GM23338 (cell line): ENCODE measurements around the gene PNPO. TPM values are rescaled to one million over a fixed set of nuclear protein-coding genes. Genes with fewer than 3 reads are reported as not detected.
A peak's percentile ranks its signal among the peaks of the same experiment; 100 is the strongest.

ENCODE experiments used
- ATAC-seq: fragments of 200-7000 bp; cut with Tn5 transposase; 3 replicates; pipeline ENCODE4 v1.9.1; 2020
- DNase-seq: peaks from one replicate; pipeline ENCODE4 v3.0.0-alpha.2; 2015; ENCODE audit warnings: low spot score
- H2AFZ ChIP-seq: fragments of 200-600 bp; sonication (generic); 2 replicates; pipeline ENCODE4 v1.8.0; 2016; ENCODE audit warnings: antibody characterized with exemption, mild to moderate bottlenecking, moderate library complexity
- H3F3A ChIP-seq: fragments of 200-600 bp; sonication (generic); replicated peaks from 2 replicates; pipeline ENCODE4 v1.8.0; 2017; ENCODE audit warnings: antibody characterized with exemption, mixed run types, low read depth
- H3K27ac ChIP-seq: fragments of 200-600 bp; sonication (generic); 2 replicates; pipeline ENCODE4 v1.6.1; 2016; ENCODE audit warnings: low read depth
- H3K27me3 ChIP-seq: fragments of 200-600 bp; sonication (generic); 2 replicates; pipeline ENCODE4 v1.8.0; 2016; ENCODE audit warnings: mild to moderate bottlenecking, mixed run types, moderate library complexity; ENCODE audit not compliant: insufficient read depth
- H3K36me3 ChIP-seq: fragments of 200-600 bp; sonication (generic); 2 replicates; pipeline ENCODE4 v1.8.0; 2016; ENCODE audit warnings: mild to moderate bottlenecking; ENCODE audit not compliant: insufficient read depth
- H3K4me1 ChIP-seq: fragments of 200-600 bp; sonication (generic); 2 replicates; pipeline ENCODE4 v1.8.0; 2016; ENCODE audit warnings: mild to moderate bottlenecking, moderate library complexity; ENCODE audit not compliant: insufficient read depth
- H3K4me2 ChIP-seq: fragments of 200-600 bp; sonication (generic); 2 replicates; pipeline ENCODE4 v1.7.1; 2017; ENCODE audit warnings: mixed run types
- H3K4me3 ChIP-seq: fragments of 200-600 bp; sonication (generic); 2 replicates; pipeline ENCODE4 v1.6.1; 2016; ENCODE audit warnings: mixed run types
- H3K79me2 ChIP-seq: fragments of 200-600 bp; sonication (generic); replicated peaks from 2 replicates; pipeline ENCODE4 v1.8.0; 2017; ENCODE audit warnings: mild to moderate bottlenecking; ENCODE audit not compliant: insufficient read depth
- H3K9me2 ChIP-seq: fragments of 200-600 bp; sonication (generic); 2 replicates; pipeline ENCODE4 v1.8.0; 2017; ENCODE audit not compliant: insufficient read depth
- H4K20me1 ChIP-seq: fragments of 200-600 bp; sonication (generic); replicated peaks from 2 replicates; pipeline ENCODE4 v1.8.0; 2017; ENCODE audit warnings: mild to moderate bottlenecking; ENCODE audit not compliant: insufficient read depth
- H3K27ac Mint-ChIP-seq: 2 replicates; pipeline ENCODE4 v1.8.0; 2020; ENCODE audit warnings: inconsistent platforms, mild to moderate bottlenecking, moderate library complexity, mixed read lengths
- H3K27me3 Mint-ChIP-seq: 3 replicates; pipeline ENCODE4 v1.8.0; 2022; ENCODE audit warnings: low read depth, mild to moderate bottlenecking, moderate library complexity, mixed read lengths, inconsistent platforms; ENCODE audit not compliant: insufficient read depth, poor library complexity
- H3K36me3 Mint-ChIP-seq: 3 replicates; pipeline ENCODE4 v1.8.0; 2021; ENCODE audit warnings: low read depth, mild to moderate bottlenecking, inconsistent platforms, moderate library complexity, mixed read lengths
- H3K4me1 Mint-ChIP-seq: 3 replicates; pipeline ENCODE4 v1.8.0; 2020; ENCODE audit warnings: mild to moderate bottlenecking, inconsistent platforms, mixed read lengths
- H3K4me3 Mint-ChIP-seq: 3 replicates; pipeline ENCODE4 v1.8.0; 2021; ENCODE audit warnings: moderate library complexity, mild to moderate bottlenecking, inconsistent platforms, mixed read lengths
- H3K9me3 Mint-ChIP-seq: 3 replicates; pipeline ENCODE4 v1.8.0; 2020; ENCODE audit warnings: moderate library complexity, mild to moderate bottlenecking, inconsistent platforms, mixed read lengths
- CREB1 ChIP-seq: fragments of 250-450 bp; sonication (Bioruptor Pico); IDR thresholded peaks from 2 replicates; pipeline ENCODE4 v1.5.0; 2020; ENCODE audit warnings: low read depth, mild to moderate bottlenecking, moderate library complexity
- ETS1 ChIP-seq: IDR thresholded peaks from 2 replicates; pipeline ENCODE4 v1.6.1; 2016; ENCODE audit warnings: antibody characterized with exemption
- EZH2 ChIP-seq: fragments of 200-600 bp; sonication (generic); IDR thresholded peaks from one replicate; pipeline ENCODE4 v1.8.0; 2017; ENCODE audit warnings: antibody characterized with exemption, mild to moderate bottlenecking, low read depth; ENCODE audit not compliant: unreplicated experiment
- EZH2phosphoT487 ChIP-seq: fragments of 200-600 bp; sonication (generic); IDR thresholded peaks from one replicate; pipeline ENCODE4 v1.8.1; 2018; ENCODE audit warnings: antibody characterized with exemption; ENCODE audit not compliant: unreplicated experiment
- JUNB ChIP-seq: IDR thresholded peaks from one replicate; pipeline ENCODE4 v1.6.1; 2016; ENCODE audit warnings: antibody characterized with exemption; ENCODE audit not compliant: unreplicated experiment
- NANOG ChIP-seq: IDR thresholded peaks from 2 replicates; pipeline ENCODE4 v1.6.1; 2016; ENCODE audit warnings: antibody characterized with exemption, borderline replicate concordance
- POLR2AphosphoS5 ChIP-seq: IDR thresholded peaks from 2 replicates; pipeline ENCODE4 v1.6.1; 2016; ENCODE audit warnings: antibody characterized with exemption, low read depth
- REST ChIP-seq: IDR thresholded peaks from one replicate; pipeline ENCODE4 v1.6.1; 2018; ENCODE audit warnings: antibody characterized with exemption; ENCODE audit not compliant: unreplicated experiment
- STAT1 ChIP-seq: IDR thresholded peaks from one replicate; pipeline ENCODE4 v1.6.1; 2016; ENCODE audit warnings: antibody characterized with exemption; ENCODE audit not compliant: unreplicated experiment
- ZNF114 ChIP-seq: fragments of 250-450 bp; sonication (Bioruptor Pico); IDR thresholded peaks from 2 replicates; pipeline ENCODE4 v1.5.0; 2020; ENCODE audit warnings: mild to moderate bottlenecking, moderate library complexity
- ZNF331 ChIP-seq: fragments of 250-450 bp; sonication (Bioruptor Pico); IDR thresholded peaks from 2 replicates; pipeline ENCODE4 v1.5.0; 2020; ENCODE audit warnings: low read depth, mild to moderate bottlenecking, moderate library complexity
- polyA plus RNA-seq: library from polyadenylated mRNA; unstranded; fragments of >200 nt; fragmentation: Nextera tagmentation; extraction: Ambion mirVana; gene quantifications from 2 replicates; pipeline ENCODE4 v1.2.1, GENCODE V29; 2016
- total RNA-seq: library from RNA; depleted of rRNA; stranded (reverse); fragments of >200 nt; shearing (Covaris generic); gene quantifications from 2 replicates; pipeline ENCODE4 v1.2.3, GENCODE V29; 2014
- TF ChIP-seq, protein P1 (sequence below), 2 experiments: fragments of 200-600 bp in 1 of 2; sonication (generic) in 1 of 2; conservative IDR thresholded peaks; 2 replicates each; pipeline versions ENCODE4 v1.5.1 to v1.6.1; 2016 to 2017; ENCODE audit warnings: antibody characterized with exemption in 2 of 2, low read depth in 2 of 2, mild to moderate bottlenecking in 2 of 2, moderate library complexity in 1 of 2
- TF ChIP-seq, protein P2 (sequence below): fragments of 250-450 bp; sonication (Bioruptor Pico); IDR thresholded peaks from 2 replicates; pipeline ENCODE4 v1.5.0; 2020; ENCODE audit warnings: mild to moderate bottlenecking, moderate library complexity

PNPO gene
- total and polyA plus RNA-seq, 2 experiments from 2014 or later = 5.0 to 12.7 TPM

DNA sequence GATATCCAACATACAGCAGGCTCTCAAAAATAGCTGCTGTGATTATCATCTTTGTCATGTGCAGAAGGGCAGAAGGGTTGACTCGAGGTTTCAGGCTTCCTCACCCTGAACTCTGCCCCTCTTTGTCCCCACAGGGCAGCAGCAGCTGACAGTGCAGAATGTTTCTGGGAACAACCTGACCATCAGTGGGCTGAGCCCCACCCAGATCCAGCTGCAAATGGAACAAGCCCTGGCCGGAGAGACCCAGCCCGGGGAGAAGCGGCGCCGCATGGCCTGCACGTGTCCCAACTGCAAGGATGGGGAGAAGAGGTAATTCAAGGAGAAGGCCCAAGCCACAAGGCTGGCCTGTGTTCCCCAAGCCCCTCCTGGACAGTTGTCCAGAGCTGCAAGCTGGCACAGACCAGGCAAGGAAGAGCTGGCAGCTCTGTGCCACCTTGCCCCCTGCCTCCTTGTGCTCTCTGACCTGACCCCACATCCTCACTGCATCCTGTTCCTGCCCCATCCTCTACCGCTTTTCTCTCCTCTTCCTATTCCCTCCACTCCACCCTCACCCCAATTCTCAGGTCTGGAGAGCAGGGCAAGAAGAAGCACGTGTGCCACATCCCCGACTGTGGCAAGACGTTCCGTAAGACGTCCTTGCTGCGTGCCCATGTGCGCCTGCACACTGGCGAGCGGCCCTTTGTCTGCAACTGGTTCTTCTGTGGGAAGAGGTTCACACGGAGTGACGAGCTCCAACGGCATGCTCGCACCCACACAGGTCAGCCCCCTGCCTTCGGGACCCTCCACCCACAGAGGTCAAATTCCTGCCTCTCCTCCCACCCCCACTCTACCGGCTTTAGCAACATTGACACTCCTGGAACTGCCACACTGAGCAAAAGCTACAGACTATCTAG is 16.3 kb upstream of the PNPO start:
- Histone ChIP-seq H4K20me1 (no peaks in the 10 kb centered on the region), H3K27ac (no peak overlapping the region), H3K4me3 (no peak overlapping the region), H3K36me3 (no peaks in the 10 kb centered on the region; the same call in 1 of the 2 replicates), H3K4me1 (no peaks in the 10 kb centered on the region), H3K79me2 (no peaks in the 10 kb centered on the region), H2AFZ (no peak overlapping the region), H3K4me2 (no peak overlapping the region), H3K9me2 (no peaks in the 10 kb centered on the region), H3K27me3 (no peaks in the 10 kb centered on the region), H3F3A (no peaks in the 10 kb centered on the region)
- no peak for DNase-seq
- no peaks in the 10 kb centered on the region for H3K4me1 Mint-ChIP-seq
- H3K36me3 Mint-ChIP-seq = peaks cover 20% of the 10 kb centered on the region
- no peak overlapping the region for H3K4me3 Mint-ChIP-seq
- peaks cover 6% of the 10 kb centered on the region for H3K27me3 Mint-ChIP-seq
- ATAC-seq = no peak
- peak overlapping the region; percentile 38; the same call in 1 of the 2 replicates for H3K27ac Mint-ChIP-seq
- H3K9me3 Mint-ChIP-seq = no peaks in the 10 kb centered on the region
- TF ChIP-seq REST (no peak), EZH2 (no peak), JUNB (no peak), STAT1 (no peak), CREB1 (CRISPR knock-in tag) (no peak), ETS1 (no peak), EZH2phosphoT487 (no peak), ZNF331 (CRISPR knock-in tag) (no peak), POLR2AphosphoS5 (no peak), ZNF114 (CRISPR knock-in tag) (no peak), NANOG (no peak)
- TF ChIP-seq, protein P1, sequence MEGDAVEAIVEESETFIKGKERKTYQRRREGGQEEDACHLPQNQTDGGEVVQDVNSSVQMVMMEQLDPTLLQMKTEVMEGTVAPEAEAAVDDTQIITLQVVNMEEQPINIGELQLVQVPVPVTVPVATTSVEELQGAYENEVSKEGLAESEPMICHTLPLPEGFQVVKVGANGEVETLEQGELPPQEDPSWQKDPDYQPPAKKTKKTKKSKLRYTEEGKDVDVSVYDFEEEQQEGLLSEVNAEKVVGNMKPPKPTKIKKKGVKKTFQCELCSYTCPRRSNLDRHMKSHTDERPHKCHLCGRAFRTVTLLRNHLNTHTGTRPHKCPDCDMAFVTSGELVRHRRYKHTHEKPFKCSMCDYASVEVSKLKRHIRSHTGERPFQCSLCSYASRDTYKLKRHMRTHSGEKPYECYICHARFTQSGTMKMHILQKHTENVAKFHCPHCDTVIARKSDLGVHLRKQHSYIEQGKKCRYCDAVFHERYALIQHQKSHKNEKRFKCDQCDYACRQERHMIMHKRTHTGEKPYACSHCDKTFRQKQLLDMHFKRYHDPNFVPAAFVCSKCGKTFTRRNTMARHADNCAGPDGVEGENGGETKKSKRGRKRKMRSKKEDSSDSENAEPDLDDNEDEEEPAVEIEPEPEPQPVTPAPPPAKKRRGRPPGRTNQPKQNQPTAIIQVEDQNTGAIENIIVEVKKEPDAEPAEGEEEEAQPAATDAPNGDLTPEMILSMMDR (conservative IDR thresholded peaks at IDR 0.05; ENCODE audit: low read depth in 2 of 2) = no peak
- TF ChIP-seq, protein P2, sequence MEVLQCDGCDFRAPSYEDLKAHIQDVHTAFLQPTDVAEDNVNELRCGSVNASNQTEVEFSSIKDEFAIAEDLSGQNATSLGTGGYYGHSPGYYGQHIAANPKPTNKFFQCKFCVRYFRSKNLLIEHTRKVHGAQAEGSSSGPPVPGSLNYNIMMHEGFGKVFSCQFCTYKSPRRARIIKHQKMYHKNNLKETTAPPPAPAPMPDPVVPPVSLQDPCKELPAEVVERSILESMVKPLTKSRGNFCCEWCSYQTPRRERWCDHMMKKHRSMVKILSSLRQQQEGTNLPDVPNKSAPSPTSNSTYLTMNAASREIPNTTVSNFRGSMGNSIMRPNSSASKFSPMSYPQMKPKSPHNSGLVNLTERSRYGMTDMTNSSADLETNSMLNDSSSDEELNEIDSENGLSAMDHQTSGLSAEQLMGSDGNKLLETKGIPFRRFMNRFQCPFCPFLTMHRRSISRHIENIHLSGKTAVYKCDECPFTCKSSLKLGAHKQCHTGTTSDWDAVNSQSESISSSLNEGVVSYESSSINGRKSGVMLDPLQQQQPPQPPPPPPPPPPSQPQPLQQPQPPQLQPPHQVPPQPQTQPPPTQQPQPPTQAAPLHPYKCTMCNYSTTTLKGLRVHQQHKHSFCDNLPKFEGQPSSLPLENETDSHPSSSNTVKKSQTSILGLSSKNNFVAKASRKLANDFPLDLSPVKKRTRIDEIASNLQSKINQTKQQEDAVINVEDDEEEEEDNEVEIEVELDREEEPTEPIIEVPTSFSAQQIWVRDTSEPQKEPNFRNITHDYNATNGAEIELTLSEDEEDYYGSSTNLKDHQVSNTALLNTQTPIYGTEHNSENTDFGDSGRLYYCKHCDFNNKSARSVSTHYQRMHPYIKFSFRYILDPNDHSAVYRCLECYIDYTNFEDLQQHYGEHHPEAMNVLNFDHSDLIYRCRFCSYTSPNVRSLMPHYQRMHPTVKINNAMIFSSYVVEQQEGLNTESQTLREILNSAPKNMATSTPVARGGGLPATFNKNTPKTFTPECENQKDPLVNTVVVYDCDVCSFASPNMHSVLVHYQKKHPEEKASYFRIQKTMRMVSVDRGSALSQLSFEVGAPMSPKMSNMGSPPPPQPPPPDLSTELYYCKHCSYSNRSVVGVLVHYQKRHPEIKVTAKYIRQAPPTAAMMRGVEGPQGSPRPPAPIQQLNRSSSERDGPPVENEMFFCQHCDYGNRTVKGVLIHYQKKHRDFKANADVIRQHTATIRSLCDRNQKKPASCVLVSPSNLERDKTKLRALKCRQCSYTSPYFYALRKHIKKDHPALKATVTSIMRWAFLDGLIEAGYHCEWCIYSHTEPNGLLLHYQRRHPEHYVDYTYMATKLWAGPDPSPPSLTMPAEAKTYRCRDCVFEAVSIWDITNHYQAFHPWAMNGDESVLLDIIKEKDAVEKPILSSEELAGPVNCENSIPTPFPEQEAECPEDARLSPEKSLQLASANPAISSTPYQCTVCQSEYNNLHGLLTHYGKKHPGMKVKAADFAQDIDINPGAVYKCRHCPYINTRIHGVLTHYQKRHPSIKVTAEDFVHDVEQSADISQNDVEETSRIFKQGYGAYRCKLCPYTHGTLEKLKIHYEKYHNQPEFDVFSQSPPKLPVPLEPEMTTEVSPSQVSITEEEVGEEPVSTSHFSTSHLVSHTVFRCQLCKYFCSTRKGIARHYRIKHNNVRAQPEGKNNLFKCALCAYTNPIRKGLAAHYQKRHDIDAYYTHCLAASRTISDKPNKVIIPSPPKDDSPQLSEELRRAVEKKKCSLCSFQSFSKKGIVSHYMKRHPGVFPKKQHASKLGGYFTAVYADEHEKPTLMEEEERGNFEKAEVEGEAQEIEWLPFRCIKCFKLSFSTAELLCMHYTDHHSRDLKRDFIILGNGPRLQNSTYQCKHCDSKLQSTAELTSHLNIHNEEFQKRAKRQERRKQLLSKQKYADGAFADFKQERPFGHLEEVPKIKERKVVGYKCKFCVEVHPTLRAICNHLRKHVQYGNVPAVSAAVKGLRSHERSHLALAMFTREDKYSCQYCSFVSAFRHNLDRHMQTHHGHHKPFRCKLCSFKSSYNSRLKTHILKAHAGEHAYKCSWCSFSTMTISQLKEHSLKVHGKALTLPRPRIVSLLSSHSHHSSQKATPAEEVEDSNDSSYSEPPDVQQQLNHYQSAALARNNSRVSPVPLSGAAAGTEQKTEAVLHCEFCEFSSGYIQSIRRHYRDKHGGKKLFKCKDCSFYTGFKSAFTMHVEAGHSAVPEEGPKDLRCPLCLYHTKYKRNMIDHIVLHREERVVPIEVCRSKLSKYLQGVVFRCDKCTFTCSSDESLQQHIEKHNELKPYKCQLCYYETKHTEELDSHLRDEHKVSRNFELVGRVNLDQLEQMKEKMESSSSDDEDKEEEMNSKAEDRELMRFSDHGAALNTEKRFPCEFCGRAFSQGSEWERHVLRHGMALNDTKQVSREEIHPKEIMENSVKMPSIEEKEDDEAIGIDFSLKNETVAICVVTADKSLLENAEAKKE (CRISPR knock-in tag) = no peak
